Germinal center (tissue), 1 donor: ENCODE results near the gene TMEM239.
"Not testable (repeated sequence)": the region's sequence is repeated elsewhere in the genome, so short reads cannot be mapped to it uniquely, and the experiment has no call there.

Experiments used
- DNase-seq: peaks from one replicate; pipeline ENCODE4 v3.0.0; 2012; ENCODE audit warnings: mixed read lengths, low spot score

Gene TMEM239

DNA sequence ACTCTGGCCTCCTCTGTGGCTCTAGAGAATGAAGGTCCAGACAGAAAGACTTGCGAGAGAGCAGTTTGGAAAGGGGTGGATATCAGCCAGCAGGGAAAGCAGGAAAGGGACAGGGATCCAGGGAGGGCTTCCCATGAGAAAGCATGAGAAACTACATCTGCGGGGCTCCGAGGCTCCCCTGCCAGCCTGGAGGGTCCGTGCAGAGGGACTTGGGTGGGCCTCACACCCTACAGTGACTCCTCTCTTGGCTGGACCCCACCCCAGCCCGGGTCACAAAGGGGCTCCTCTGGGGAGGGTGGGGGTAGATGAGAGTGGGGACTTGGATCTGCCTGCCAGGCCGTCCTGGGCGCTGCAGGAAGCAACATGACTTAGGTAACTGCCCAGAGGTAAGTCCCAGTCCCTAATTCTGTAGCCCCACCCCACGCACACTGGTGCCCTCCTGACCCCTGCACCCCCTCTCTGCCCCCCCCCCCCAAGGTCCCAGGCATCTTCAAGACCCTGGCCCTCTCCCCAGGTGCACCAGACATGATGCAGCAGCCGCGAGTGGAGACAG lies at the start of gene TMEM239:
TSS of gene TMEM239 (plus strand) at position 335 of the 553 bp plus-strand sequence. CDS start at position 526, 191 bp downstream.
- DNase-seq, result no peak

GRCh38 chr20:2767768-2768631 lies 48.2 kb upstream of the TMEM239 start:
- no peak for DNase-seq

- DNase-seq, result no peak
Measured at GRCh38 chr20:2768632-2769015, 47.5 kb upstream of the TMEM239 start.

GRCh38 chr20:2770091-2770490 lies 46.1 kb upstream of the TMEM239 start:
- not testable (repeated sequence) for DNase-seq

GRCh38 chr20:2771631-2772080 lies 44.5 kb upstream of the TMEM239 start:
- no peak for DNase-seq

- DNase-seq, result no peak
Measured at GRCh38 chr20:2773812-2774211, 42.4 kb upstream of the TMEM239 start.

GRCh38 chr20:2775139-2775538 lies 41.0 kb upstream of the TMEM239 start:
- DNase-seq, result no peak

- DNase-seq, result no peak
Measured at GRCh38 chr20:2778602-2779321, 37.4 kb upstream of the TMEM239 start.

- DNase-seq, result no peak
Measured at GRCh38 chr20:2780948-2781347, 35.2 kb upstream of the TMEM239 start.

DNA sequence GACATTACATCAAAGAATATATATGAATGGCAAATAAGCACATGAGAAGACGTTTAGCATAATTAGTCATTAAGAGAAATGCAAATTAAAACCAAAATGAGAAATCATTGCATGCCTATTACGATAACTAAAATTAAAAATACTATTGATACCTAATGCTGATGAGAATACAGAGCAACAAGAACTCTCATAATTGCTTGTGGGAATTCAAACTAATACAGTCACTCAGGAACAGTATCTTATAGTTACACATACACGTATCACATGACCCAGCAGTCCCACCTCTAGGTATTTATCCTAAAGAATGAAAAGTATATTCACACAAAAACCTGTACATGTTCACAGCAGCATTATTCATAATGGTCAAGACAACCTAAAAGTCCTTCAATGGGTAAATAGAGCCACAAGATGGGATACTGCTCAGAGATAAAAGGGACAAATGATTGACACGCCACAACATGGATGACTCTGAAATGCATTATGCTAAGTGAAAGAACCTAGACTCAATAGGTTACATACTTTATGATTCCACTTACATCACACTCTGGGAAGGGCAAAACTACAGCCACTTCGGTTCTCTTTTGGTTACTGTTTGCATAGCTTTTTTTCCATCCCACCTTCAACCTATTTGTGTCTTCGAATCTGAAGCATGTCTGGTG lies 32.1 kb upstream of the TMEM239 start:
- no peak for DNase-seq

GRCh38 chr20:2793471-2793870 lies 22.7 kb upstream of the TMEM239 start:
- no peak for DNase-seq

DNA sequence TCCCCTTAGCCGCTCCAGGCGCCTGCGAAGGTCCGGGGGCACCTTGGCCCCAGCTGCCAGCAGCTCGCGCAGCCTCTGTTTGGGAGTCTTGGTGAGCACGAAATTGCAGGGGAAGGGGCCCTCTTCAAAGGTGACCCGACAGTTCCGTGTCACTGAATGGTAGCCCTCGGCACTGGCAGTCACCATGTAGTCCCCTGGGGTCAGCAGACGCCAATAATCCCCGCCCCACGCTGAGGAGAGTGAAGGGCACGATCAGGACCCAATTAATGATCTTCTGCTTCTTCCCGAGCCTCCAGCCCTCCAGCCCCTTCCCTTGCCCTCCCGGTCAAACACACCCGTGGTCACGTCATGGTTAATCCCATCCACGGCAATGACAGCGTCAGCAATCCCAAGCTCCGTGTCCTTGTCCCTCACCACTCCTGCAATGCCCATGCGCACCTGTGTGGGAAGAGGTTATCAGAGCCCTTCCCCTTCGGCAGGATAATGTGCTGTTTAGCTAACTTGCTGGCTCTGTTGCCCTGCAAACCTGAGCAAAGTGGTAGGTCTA lies 21.9 kb upstream of the TMEM239 start:
- no peak for DNase-seq

DNA sequence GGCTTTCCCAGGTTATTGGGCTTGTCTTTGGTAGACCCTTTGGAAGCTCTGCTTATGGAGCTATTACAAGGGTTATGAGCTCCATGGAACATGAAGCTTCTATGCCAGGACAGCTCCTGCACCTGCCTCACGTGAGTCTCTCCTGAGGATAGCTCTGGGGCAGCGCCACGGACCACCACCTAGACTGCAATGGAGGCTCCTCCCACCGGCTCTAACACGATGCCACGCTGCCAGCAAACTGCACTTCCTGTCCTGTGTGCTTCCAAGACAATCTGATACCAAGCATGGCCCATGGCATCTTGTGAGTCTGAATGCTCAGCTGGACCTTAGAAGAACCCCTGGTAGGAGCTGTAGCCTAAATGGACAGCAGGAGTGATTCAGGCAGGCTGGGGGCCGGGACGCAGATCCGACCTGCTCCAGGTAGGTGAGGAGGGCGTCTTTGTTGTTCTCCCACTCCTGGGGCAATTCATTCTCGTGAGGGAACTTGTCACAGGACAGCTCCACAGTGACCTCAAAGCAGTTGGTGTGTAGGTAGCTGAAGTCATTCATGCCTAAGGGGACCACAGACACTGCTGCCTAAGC lies 21.2 kb upstream of the TMEM239 start:
- no peak for DNase-seq

GRCh38 chr20:2795451-2795850 lies 20.7 kb upstream of the TMEM239 start:
- DNase-seq, result no peak

- DNase-seq, result no peak
Measured at GRCh38 chr20:2796011-2796660, 20.0 kb upstream of the TMEM239 start.

DNA sequence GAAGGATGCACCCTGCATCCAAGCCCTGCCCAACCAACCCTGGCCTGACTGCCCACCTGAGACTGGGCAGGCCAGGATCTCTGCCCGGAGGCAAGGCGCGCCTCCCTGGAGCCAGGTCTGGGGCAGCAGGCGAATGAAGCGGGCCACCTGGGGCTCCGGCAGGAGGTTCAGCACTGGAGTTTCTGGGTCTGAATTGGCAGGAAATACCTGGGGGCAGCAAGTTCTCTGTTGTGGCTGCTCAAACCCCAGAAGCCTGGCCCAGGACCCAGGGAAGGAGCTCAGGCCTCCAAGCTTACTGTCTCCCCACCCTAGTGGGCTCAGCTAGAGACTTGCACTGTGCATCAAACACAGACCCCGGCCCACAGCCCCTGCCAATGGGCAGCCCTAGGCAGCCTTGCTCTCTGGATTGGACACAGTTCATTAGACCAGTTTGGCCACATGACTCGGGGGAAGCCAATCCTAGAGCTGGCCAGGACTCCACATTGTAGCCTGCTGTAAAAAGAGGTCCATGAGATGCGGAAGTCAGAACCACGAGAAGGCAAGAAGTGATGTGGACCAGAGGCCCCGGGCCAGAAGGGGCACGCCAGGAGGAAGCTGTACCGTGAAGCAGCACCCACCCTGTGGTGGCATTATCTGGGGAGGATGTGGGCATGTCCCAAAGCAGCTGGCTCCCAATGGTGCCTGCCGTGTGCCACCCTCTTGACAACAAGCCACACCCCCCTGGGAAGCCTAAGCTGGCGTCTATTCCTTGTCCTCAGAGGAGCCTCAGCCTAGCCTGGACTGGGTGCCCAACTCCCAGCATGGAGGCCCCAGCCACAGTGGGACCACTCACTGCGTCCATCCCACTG lies 18.8 kb upstream of the TMEM239 start:
- no peak for DNase-seq

- DNase-seq, result no peak
Measured at GRCh38 chr20:2798095-2798805, 17.9 kb upstream of the TMEM239 start.

GRCh38 chr20:2798814-2799213 lies 17.4 kb upstream of the TMEM239 start:
- DNase-seq, result no peak

DNA sequence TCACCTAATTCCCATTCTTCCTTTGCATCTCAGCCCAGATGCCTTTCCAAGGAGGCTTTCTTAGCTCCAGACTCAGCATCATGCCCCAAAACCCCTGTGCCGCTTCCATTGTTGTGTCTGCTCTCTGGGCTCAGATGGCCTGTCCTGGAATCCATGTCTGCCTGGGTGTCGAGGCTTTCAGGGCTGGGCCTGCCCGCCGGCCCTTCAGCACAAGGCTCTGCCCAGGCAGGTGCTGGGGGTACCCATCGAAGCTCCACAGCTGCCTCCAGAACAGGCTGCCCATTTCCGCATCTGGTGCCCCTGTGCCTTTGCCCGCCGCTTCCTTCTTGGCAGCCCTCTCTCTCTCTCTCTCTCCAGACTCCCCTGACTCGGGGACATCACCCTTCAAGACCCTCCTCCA lies 16.9 kb upstream of the TMEM239 start:
- peak; percentile 38 for DNase-seq
